ENCODE data around the gene CPNE4.

- TF ChIP-seq, protein P1, sequence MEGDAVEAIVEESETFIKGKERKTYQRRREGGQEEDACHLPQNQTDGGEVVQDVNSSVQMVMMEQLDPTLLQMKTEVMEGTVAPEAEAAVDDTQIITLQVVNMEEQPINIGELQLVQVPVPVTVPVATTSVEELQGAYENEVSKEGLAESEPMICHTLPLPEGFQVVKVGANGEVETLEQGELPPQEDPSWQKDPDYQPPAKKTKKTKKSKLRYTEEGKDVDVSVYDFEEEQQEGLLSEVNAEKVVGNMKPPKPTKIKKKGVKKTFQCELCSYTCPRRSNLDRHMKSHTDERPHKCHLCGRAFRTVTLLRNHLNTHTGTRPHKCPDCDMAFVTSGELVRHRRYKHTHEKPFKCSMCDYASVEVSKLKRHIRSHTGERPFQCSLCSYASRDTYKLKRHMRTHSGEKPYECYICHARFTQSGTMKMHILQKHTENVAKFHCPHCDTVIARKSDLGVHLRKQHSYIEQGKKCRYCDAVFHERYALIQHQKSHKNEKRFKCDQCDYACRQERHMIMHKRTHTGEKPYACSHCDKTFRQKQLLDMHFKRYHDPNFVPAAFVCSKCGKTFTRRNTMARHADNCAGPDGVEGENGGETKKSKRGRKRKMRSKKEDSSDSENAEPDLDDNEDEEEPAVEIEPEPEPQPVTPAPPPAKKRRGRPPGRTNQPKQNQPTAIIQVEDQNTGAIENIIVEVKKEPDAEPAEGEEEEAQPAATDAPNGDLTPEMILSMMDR (IDR thresholded peaks at IDR 0.05; ENCODE audit: low read length): no peak
- TF ChIP-seq EZH2 (IDR thresholded peaks at IDR 0.05; ENCODE audit: borderline replicate concordance, low read length): no peak
Observed at GRCh38 chr3:131821191-131821762, 213.5 kb downstream of the CPNE4 start.

Measured in OCI-LY1 (cell line).